ENCODE measurements around the gene APEX2. TPM values are rescaled to one million over a fixed set of nuclear protein-coding genes. Genes with fewer than 3 reads are reported as not detected.
"Not testable (repeated sequence)": the region's sequence is repeated elsewhere in the genome, so short reads cannot be mapped to it uniquely, and the experiment has no call there.

APEX2 gene
- total and polyA plus RNA-seq, 2 of the 4 experiments (the other 2 are of a cell fraction), result 3.4 to 16.5 TPM

GRCh38 chrX:54980334-54980733 lies 19.8 kb upstream of the APEX2 start:
- H4K8ac ChIP-seq (ENCODE audit: low read depth in 2 of 2, low read length in 2 of 2), result no peak overlapping the region
- H2AK5ac ChIP-seq (ENCODE audit: low read depth, low read length), result no peak overlapping the region
- H2AFZ ChIP-seq (replicated peaks; ENCODE audit: low read length, poor library complexity), result no peak overlapping the region
- no peak overlapping the region for H3K4me3 ChIP-seq (ENCODE audit: insufficient read depth, low read depth, low read length)
- no peak overlapping the region for H3K18ac ChIP-seq (ENCODE audit: low read depth, low read length)
- ChIA-PET POLR2A (ENCODE audit: unreplicated experiment) (no interaction called here), CTCF (no interaction called here)
- H4K91ac ChIP-seq (ENCODE audit: insufficient read depth, low read depth, low read length), result no peak overlapping the region
- no peaks in the 10 kb centered on the region for H3K9me3 ChIP-seq (ENCODE audit: control insufficient read depth, insufficient read depth, low read length)
- DNase-seq (no peak), ATAC-seq (ENCODE audit: low read depth) (no peak)
- 86% methylated on average over 2 of the region's 6 CpGs; no CpG with 5 or more reads in 1 of the 2 experiments for WGBS, 2 experiments (ENCODE audit: extremely low coverage in 2 of 2, insufficient read length in 1 of 2)
- H2BK120ac ChIP-seq (ENCODE audit: low read depth, low read length), result no peak overlapping the region
- H3K36me3 ChIP-seq (ENCODE audit: control insufficient read depth, insufficient read depth, low read length), result no peaks in the 10 kb centered on the region
- dilution Hi-C loops (cut with HindIII; ENCODE audit: low sequenced_read_pairs, unreplicated experiment) (no loop called here), intact Hi-C loops (cut with micrococcal nuclease) (loop anchor here (10.0 kb wide), 1 partner anchor 86 kb away; no protein-coding TSS in a partner anchor), in situ Hi-C loops (cut with MboI; ENCODE audit: low sequenced_read_pairs) (no loop called here)
- H3K4me1 ChIP-seq (ENCODE audit: control insufficient read depth, insufficient read depth, low read length), result no peaks in the 10 kb centered on the region
- H2BK5ac ChIP-seq (ENCODE audit: low read depth, low read length, poor library complexity, severe bottlenecking), result no peak overlapping the region
- no peaks in the 10 kb centered on the region for H4K20me1 ChIP-seq (ENCODE audit: insufficient read depth, low read length)
- no peaks in the 10 kb centered on the region for H3K79me1 ChIP-seq (ENCODE audit: low read depth in 1 of 2, low read length in 2 of 2)
- no peak overlapping the region for H4K5ac ChIP-seq (ENCODE audit: low read depth, low read length)
- H3K27ac ChIP-seq (ENCODE audit: insufficient read depth, low read length), result no peak overlapping the region
- H3K9me1 ChIP-seq (ENCODE audit: insufficient read depth, low read length), result no peaks in the 10 kb centered on the region
- no peak overlapping the region for H3K56ac ChIP-seq (ENCODE audit: extremely low read depth, insufficient read depth, low read length)
- BruUV-seq (replicated peaks), result no TSS peak
- no peak overlapping the region for H2BK20ac ChIP-seq (ENCODE audit: low read depth, low read length)
- H3K4ac ChIP-seq (ENCODE audit: low read depth, low read length), result no peak overlapping the region
- TF ChIP-seq CHD1 (IDR thresholded peaks at IDR 0.05; ENCODE audit: low read depth, low read length) (no peak), RCOR1 (IDR thresholded peaks at IDR 0.05; ENCODE audit: insufficient replicate concordance, low read length) (no peak), CEBPB (IDR thresholded peaks at IDR 0.05; ENCODE audit: low read depth, low read length) (0 out of 2 replicates have a peak, but pooled peaks have one; percentile 1), NFE2L2 (IDR thresholded peaks at IDR 0.05; ENCODE audit: low read depth, low read length) (no peak), FOS (IDR thresholded peaks at IDR 0.05; ENCODE audit: low read depth, low read length) (no peak)
- H3K27me3 ChIP-seq (ENCODE audit: control insufficient read depth, insufficient read depth, low read length), result peaks cover 2% of the 10 kb centered on the region
- H2BK15ac ChIP-seq (ENCODE audit: low read depth, low read length), result no peak overlapping the region
- no peak overlapping the region for H3K14ac ChIP-seq (replicated peaks; ENCODE audit: low read depth, low read length)
- H3K23ac ChIP-seq (ENCODE audit: low read depth, low read length), result no peak overlapping the region
- no peak overlapping the region for H3K9ac ChIP-seq (ENCODE audit: low read depth, low read length)
- no peak overlapping the region for H2AK9ac ChIP-seq (replicated peaks; ENCODE audit: low read depth, low read length, poor library complexity)
- no peak overlapping the region for H3K4me2 ChIP-seq (ENCODE audit: low read depth, low read length)

DNA sequence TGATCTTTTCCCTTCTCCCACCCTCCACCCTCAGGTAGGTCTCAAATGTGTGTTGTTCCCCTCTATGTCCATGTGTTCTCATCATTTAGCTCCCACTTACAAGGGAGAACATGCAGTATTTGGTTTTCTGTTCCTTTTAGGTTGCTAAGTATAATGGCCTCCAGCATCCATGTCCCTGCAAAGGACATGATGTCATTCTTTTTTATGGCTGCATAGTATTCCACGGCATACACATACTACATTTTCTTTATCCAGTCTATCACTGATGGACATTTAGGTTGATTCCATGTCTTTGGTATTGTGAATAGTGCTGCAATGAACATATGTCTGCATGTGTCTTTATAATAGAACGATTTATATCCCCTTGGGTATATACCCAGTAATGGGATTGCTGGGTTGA lies 16.9 kb upstream of the APEX2 start:
- BruUV-seq (replicated peaks); H4K20me1 ChIP-seq (ENCODE audit: insufficient read depth, low read length); dilution Hi-C loops (cut with HindIII; ENCODE audit: low sequenced_read_pairs, unreplicated experiment); H3K27me3 ChIP-seq (ENCODE audit: control insufficient read depth, insufficient read depth, low read length); H3K23ac ChIP-seq (ENCODE audit: low read depth, low read length); POLR2A ChIA-PET (ENCODE audit: unreplicated experiment); in situ Hi-C loops (cut with MboI; ENCODE audit: low sequenced_read_pairs); H3K9me3 ChIP-seq (ENCODE audit: control insufficient read depth, insufficient read depth, low read length); DNase-seq; CTCF ChIA-PET; H2BK15ac ChIP-seq (ENCODE audit: low read depth, low read length); H2BK5ac ChIP-seq (ENCODE audit: low read depth, low read length, poor library complexity, severe bottlenecking); H3K4me2 ChIP-seq (ENCODE audit: low read depth, low read length); H3K36me3 ChIP-seq (ENCODE audit: control insufficient read depth, insufficient read depth, low read length); H3K79me1 ChIP-seq (ENCODE audit: low read depth in 1 of 2, low read length in 2 of 2); H3K9me1 ChIP-seq (ENCODE audit: insufficient read depth, low read length); ATAC-seq (ENCODE audit: low read depth); H3K4me1 ChIP-seq (ENCODE audit: control insufficient read depth, insufficient read depth, low read length); H3K18ac ChIP-seq (ENCODE audit: low read depth, low read length); H3K4ac ChIP-seq (ENCODE audit: low read depth, low read length); H2AK5ac ChIP-seq (ENCODE audit: low read depth, low read length); H4K8ac ChIP-seq (ENCODE audit: low read depth in 2 of 2, low read length in 2 of 2); H3K9ac ChIP-seq (ENCODE audit: low read depth, low read length); H2AK9ac ChIP-seq (replicated peaks; ENCODE audit: low read depth, low read length, poor library complexity); H3K56ac ChIP-seq (ENCODE audit: extremely low read depth, insufficient read depth, low read length); H4K5ac ChIP-seq (ENCODE audit: low read depth, low read length); H2AFZ ChIP-seq (replicated peaks; ENCODE audit: low read length, poor library complexity); H4K91ac ChIP-seq (ENCODE audit: insufficient read depth, low read depth, low read length); H3K14ac ChIP-seq (replicated peaks; ENCODE audit: low read depth, low read length); H3K27ac ChIP-seq (ENCODE audit: insufficient read depth, low read length); H2BK20ac ChIP-seq (ENCODE audit: low read depth, low read length); H2BK120ac ChIP-seq (ENCODE audit: low read depth, low read length); H3K4me3 ChIP-seq (ENCODE audit: insufficient read depth, low read depth, low read length): not testable (repeated sequence)
- WGBS, 2 experiments (ENCODE audit: extremely low coverage in 2 of 2, insufficient read length in 1 of 2), result no CpG with 5 or more reads among the region's 2 CpGs
- intact Hi-C loops (cut with micrococcal nuclease), result loop anchor here (10.0 kb wide), 1 partner anchor 89 kb away; no protein-coding TSS in a partner anchor
